Choroid plexus epithelial cell (primary cell): Measurements from ENCODE around the gene BUD13.

Experiments
- DNase-seq: peaks from one replicate; pipeline ENCODE4 v3.0.0-alpha.2; 2010; ENCODE audit warnings: low read depth
- H3K4me3 ChIP-seq: 2 replicates; pipeline ENCODE4 v1.5.1; 2011; ENCODE audit warnings: low read depth, mild to moderate bottlenecking, control low read depth, low read length, moderate library complexity
- CTCF ChIP-seq: conservative IDR thresholded peaks from 2 replicates; pipeline ENCODE4 v1.5.1; 2011; ENCODE audit warnings: low read depth, mild to moderate bottlenecking, control low read depth, inconsistent platforms, low read length, moderate library complexity

The BUD13 gene, protein sequence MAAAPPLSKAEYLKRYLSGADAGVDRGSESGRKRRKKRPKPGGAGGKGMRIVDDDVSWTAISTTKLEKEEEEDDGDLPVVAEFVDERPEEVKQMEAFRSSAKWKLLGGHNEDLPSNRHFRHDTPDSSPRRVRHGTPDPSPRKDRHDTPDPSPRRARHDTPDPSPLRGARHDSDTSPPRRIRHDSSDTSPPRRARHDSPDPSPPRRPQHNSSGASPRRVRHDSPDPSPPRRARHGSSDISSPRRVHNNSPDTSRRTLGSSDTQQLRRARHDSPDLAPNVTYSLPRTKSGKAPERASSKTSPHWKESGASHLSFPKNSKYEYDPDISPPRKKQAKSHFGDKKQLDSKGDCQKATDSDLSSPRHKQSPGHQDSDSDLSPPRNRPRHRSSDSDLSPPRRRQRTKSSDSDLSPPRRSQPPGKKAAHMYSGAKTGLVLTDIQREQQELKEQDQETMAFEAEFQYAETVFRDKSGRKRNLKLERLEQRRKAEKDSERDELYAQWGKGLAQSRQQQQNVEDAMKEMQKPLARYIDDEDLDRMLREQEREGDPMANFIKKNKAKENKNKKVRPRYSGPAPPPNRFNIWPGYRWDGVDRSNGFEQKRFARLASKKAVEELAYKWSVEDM

GRCh38 chr11:116772443-116773202 is at the start of gene BUD13:
TSS of gene BUD13 (minus strand) at chr11:116772987. CDS start at chr11:116772964, 23 bp downstream.
- TF ChIP-seq CTCF: no peak
- H3K4me3 ChIP-seq: peak within 1 kb of the TSS; percentile 96
- DNase-seq: peak; percentile 81

DNA sequence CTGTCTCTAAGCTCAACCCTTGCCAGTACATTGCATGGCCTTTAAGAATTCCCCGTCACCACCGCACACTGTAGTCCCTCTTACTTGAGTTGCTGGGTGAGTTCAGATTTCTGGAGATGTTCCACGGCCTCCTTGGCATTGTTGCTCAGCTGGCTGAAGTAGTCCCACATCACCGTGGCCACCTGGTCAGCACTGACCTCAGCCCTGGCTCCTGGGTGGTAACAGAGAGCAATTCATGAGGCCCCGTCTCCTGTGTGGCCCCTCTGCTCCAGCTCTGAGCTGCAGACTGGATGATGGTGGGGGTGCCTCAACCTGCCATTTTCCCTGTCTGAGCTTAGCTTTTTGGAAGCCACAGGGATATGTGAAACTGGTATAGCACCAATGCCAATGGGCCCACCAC is 49.8 kb upstream of the BUD13 start:
- no peak for TF ChIP-seq CTCF
- no peak for DNase-seq
- H3K4me3 ChIP-seq: no peak overlapping the region

DNA sequence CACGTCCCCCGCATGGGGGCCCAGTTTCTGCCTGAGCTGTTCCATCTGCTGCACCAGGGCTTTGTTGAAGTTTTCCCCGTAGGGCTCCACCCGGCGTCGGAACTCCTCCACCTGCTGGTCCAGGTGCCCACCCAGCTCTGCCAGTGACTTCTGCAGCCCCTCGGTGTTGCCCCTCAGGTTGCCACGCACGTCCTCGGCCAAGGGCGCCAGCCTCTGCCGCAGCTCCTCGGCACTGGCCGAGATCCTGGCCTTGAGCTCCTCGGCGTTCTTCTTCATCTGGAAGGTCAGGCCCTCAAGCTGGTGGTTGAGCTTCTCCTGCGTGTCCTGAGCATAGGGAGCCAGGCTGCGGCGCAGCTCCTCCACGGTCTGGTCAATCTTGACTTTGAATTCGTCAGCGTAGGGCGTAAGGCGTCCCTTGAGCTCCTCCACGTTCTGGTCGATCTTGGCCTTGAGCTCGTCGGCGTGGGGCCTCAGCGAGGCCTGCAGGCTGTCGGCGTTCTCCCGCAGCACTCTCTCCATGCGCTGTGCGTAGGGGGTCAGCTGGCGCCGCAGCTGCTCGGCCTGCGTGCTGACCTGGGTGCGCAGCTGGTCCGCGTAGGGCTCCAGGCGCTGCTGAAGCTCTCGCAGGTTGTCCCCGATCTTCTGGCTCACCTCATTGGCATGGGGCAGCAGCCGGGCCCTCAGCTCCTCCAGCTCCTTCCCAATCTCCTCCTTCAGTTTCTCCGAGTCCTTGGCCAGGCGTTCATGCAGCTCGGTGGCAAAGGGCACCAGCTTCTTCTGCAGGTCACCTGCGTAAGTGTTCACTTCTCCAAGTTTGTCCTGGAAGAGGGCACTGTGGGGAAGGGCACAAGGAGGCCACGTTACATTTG is 48.5 kb upstream of the BUD13 start:
- no peak for DNase-seq
- no peak for TF ChIP-seq CTCF
- H3K4me3 ChIP-seq: no peak overlapping the region

DNA sequence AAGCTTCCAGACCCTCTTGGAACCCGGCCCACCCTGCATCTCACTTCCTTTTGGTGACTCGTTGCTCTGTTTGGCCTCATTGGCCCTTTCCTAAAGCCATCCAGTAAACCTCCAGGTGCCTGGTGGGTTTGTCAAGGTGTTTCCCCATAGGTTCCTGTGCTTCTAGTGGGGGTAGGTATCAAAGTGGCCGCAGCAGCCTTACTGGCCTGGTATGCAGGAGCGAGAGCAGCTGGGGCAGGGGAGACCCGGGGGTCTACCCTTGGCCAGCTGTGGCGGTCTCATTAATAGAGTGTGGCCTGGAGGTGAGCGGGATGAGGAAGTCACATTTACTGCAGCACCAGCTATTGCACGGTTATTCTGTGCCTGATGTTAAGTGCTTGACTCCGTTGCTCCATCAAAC is 46.3 kb upstream of the BUD13 start:
- no peak overlapping the region for H3K4me3 ChIP-seq
- TF ChIP-seq CTCF: no peak
- DNase-seq: no peak

GRCh38 chr11:116814502-116814901 is 41.7 kb upstream of the BUD13 start:
- DNase-seq: no peak
- H3K4me3 ChIP-seq: no peak overlapping the region
- TF ChIP-seq CTCF: no peak

GRCh38 chr11:116813781-116814471 is 41.1 kb upstream of the BUD13 start:
- no peak for DNase-seq
- no peak overlapping the region for H3K4me3 ChIP-seq
- TF ChIP-seq CTCF: no peak
